ENCODE results near the gene SFXN3. TPM values are rescaled to one million over a fixed set of nuclear protein-coding genes. Genes with fewer than 3 reads are reported as not detected.

Gene SFXN3
- total and polyA plus RNA-seq, 2 of the 13 experiments (the other 11 are each of a cell fraction or from before 2014, with no cell fraction given), result 16.8 to 71.5 TPM

DNA sequence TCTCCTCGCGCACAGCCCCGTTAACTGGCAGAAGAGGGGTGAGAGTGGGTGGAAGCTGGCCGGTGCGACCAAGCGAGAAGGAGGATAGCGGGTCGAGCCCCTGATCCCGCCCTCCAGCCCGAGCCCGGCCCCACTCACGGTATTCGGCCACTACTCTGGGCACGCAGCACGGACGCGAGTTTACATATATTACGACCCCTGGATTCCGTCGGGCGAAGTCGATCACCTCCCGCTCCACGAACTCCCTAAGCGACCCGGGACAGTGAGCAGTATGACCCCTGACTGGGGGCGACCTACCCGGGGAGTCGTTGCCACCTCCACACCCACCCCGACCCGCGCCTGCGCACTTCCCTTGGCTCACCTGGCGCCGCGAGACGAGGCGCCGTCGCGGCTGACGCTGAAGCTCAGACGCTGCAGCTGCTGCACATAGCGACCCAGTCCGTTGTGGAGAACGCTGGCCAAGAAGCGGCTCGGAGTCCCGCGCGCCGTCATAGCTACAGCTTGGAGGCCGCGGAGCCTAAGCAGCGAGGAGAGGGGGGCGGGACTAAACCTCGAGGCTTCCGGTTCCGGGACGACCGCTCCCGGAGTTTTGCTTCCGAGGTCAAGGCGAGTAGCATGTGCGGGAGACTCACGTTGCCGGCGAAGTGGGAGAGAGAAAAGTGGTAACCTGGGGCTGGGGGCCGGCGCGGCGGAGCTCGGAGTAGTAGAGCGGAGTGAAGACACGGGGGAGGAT lies 43.9 kb upstream of the SFXN3 start, which contains the start of the genes MRPL43 and TWNK (continued):
- TF ChIP-seq, protein P1, sequence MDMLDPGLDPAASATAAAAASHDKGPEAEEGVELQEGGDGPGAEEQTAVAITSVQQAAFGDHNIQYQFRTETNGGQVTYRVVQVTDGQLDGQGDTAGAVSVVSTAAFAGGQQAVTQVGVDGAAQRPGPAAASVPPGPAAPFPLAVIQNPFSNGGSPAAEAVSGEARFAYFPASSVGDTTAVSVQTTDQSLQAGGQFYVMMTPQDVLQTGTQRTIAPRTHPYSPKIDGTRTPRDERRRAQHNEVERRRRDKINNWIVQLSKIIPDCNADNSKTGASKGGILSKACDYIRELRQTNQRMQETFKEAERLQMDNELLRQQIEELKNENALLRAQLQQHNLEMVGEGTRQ (IDR thresholded peaks at IDR 0.05; ENCODE audit: low read depth, low read length), result no peak
- TF ChIP-seq, protein P1 (CRISPR knock-in tag; IDR thresholded peaks at IDR 0.05; ENCODE audit: borderline replicate concordance), result no peak
- TF ChIP-seq ZMYM2 (CRISPR knock-in tag; IDR thresholded peaks at IDR 0.05) (no peak), RBAK (CRISPR knock-in tag; IDR thresholded peaks at IDR 0.05) (no peak), SSRP1 (CRISPR knock-in tag; IDR thresholded peaks at IDR 0.05) (peak; percentile 91), ZNF30 (CRISPR knock-in tag; IDR thresholded peaks at IDR 0.05) (no peak), ZBTB3 (CRISPR knock-in tag; IDR thresholded peaks at IDR 0.05; ENCODE audit: borderline replicate concordance, low read depth) (no peak), TAF1 (CRISPR knock-in tag; IDR thresholded peaks at IDR 0.05) (peak; percentile 87), EEA1 (CRISPR knock-in tag; IDR thresholded peaks at IDR 0.05; ENCODE audit: borderline replicate concordance) (0 out of 2 replicates have a peak, but pooled peaks have one; percentile 45), ELF3 (CRISPR knock-in tag; IDR thresholded peaks at IDR 0.05) (no peak; the same call in 1 of the 2 replicates), FOXA1 (IDR thresholded peaks at IDR 0.05) (no peak), FOXA1 (CRISPR knock-in tag; IDR thresholded peaks at IDR 0.05) (no peak), ZNF781 (CRISPR knock-in tag; IDR thresholded peaks at IDR 0.05; ENCODE audit: borderline replicate concordance, not compliant biosample characterization) (peak; percentile 66), NFIC (IDR thresholded peaks at IDR 0.05; ENCODE audit: low read length) (no peak), ZNF773 (CRISPR knock-in tag; IDR thresholded peaks at IDR 0.05; ENCODE audit: borderline replicate concordance) (no peak; the same call in 1 of the 2 replicates)
- TF ChIP-seq, protein P2, sequence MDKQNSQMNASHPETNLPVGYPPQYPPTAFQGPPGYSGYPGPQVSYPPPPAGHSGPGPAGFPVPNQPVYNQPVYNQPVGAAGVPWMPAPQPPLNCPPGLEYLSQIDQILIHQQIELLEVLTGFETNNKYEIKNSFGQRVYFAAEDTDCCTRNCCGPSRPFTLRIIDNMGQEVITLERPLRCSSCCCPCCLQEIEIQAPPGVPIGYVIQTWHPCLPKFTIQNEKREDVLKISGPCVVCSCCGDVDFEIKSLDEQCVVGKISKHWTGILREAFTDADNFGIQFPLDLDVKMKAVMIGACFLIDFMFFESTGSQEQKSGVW (CRISPR knock-in tag; IDR thresholded peaks at IDR 0.05; ENCODE audit: borderline replicate concordance), result no peak
- TF ChIP-seq, protein P3, sequence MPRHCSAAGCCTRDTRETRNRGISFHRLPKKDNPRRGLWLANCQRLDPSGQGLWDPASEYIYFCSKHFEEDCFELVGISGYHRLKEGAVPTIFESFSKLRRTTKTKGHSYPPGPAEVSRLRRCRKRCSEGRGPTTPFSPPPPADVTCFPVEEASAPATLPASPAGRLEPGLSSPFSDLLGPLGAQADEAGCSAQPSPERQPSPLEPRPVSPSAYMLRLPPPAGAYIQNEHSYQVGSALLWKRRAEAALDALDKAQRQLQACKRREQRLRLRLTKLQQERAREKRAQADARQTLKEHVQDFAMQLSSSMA (CRISPR knock-in tag; IDR thresholded peaks at IDR 0.05), result no peak
- TF ChIP-seq, protein P4, sequence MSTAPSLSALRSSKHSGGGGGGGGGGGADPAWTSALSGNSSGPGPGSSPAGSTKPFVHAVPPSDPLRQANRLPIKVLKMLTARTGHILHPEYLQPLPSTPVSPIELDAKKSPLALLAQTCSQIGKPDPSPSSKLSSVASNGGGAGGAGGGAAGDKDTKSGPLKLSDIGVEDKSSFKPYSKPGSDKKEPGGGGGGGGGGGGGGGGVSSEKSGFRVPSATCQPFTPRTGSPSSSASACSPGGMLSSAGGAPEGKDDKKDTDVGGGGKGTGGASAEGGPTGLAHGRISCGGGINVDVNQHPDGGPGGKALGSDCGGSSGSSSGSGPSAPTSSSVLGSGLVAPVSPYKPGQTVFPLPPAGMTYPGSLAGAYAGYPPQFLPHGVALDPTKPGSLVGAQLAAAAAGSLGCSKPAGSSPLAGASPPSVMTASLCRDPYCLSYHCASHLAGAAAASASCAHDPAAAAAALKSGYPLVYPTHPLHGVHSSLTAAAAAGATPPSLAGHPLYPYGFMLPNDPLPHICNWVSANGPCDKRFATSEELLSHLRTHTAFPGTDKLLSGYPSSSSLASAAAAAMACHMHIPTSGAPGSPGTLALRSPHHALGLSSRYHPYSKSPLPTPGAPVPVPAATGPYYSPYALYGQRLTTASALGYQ (CRISPR knock-in tag; IDR thresholded peaks at IDR 0.05), result peak; percentile 55; the same call in 1 of the 2 replicates
- TF ChIP-seq, protein P5, sequence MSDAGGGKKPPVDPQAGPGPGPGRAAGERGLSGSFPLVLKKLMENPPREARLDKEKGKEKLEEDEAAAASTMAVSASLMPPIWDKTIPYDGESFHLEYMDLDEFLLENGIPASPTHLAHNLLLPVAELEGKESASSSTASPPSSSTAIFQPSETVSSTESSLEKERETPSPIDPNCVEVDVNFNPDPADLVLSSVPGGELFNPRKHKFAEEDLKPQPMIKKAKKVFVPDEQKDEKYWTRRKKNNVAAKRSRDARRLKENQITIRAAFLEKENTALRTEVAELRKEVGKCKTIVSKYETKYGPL (CRISPR knock-in tag; IDR thresholded peaks at IDR 0.05), result no peak
- TF ChIP-seq, protein P6, sequence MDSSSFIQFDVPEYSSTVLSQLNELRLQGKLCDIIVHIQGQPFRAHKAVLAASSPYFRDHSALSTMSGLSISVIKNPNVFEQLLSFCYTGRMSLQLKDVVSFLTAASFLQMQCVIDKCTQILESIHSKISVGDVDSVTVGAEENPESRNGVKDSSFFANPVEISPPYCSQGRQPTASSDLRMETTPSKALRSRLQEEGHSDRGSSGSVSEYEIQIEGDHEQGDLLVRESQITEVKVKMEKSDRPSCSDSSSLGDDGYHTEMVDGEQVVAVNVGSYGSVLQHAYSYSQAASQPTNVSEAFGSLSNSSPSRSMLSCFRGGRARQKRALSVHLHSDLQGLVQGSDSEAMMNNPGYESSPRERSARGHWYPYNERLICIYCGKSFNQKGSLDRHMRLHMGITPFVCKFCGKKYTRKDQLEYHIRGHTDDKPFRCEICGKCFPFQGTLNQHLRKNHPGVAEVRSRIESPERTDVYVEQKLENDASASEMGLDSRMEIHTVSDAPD (CRISPR knock-in tag; IDR thresholded peaks at IDR 0.05), result 0 out of 2 replicates have a peak, but pooled peaks have one; percentile 79
- TF ChIP-seq, protein P7, sequence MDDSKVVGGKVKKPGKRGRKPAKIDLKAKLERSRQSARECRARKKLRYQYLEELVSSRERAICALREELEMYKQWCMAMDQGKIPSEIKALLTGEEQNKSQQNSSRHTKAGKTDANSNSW (CRISPR knock-in tag; IDR thresholded peaks at IDR 0.05; ENCODE audit: borderline replicate concordance), result no peak
